Skeletal muscle satellite cell (primary cell): Measurements from ENCODE around the gene IL20RB. TPM values are rescaled to one million over a fixed set of nuclear protein-coding genes. Genes with fewer than 3 reads are reported as not detected.

Experiments used
- H3K27me3 ChIP-seq: 2 replicates; pipeline ENCODE4 v1.7.0; 2013; ENCODE audit warnings: low read length; ENCODE audit not compliant: control insufficient read depth, insufficient read depth
- H3K36me3 ChIP-seq: 2 replicates; pipeline ENCODE4 v1.7.0; 2013; ENCODE audit warnings: mild to moderate bottlenecking, control low read depth, low read length; ENCODE audit not compliant: insufficient read depth
- H3K4me1 ChIP-seq: 2 replicates; pipeline ENCODE4 v1.7.0; 2013; ENCODE audit warnings: low read length; ENCODE audit not compliant: control insufficient read depth, insufficient read depth
- H3K4me2 ChIP-seq: 2 replicates; pipeline ENCODE4 v1.7.0; 2013; ENCODE audit warnings: mild to moderate bottlenecking, low read length
- H3K4me3 ChIP-seq: 2 replicates; pipeline ENCODE4 v1.7.0; 2013; ENCODE audit warnings: low read length
- H3K9ac ChIP-seq: 2 replicates; pipeline ENCODE4 v1.7.0; 2013; ENCODE audit warnings: mild to moderate bottlenecking, low read depth, low read length, moderate library complexity
- H3K9me3 ChIP-seq: replicated peaks from 2 replicates; pipeline ENCODE4 v1.7.0; 2013; ENCODE audit warnings: mild to moderate bottlenecking, control low read depth, low read length
- total RNA-seq: library from RNA; depleted of rRNA; stranded (reverse); fragments of >200 nt; gene quantifications from 2 replicates; pipeline ENCODE4 v1.2.3, GENCODE V29; 2012; rRNA removed

IL20RB gene
- 3.5 and 3.8 TPM in 2 replicates for total RNA-seq

GRCh38 chr3:136957751-136958288 lies at the start of gene IL20RB:
Gene IL20RB, plus strand, starts transcription at chr3:136957983. Its CDS starts 131 bp downstream, at chr3:136958114.
- H3K4me3 ChIP-seq, result no peak within 1 kb of the TSS
- no peak within 1 kb of the TSS for H3K9ac ChIP-seq
- peaks cover 36% of the 10 kb centered on the region for H3K4me1 ChIP-seq
- H3K9me3 ChIP-seq, result no peaks in the 10 kb centered on the region
- no peaks in the 10 kb centered on the region for H3K36me3 ChIP-seq
- H3K4me2 ChIP-seq, result no peak within 1 kb of the TSS
- no peaks in the 10 kb centered on the region for H3K27me3 ChIP-seq

- H3K4me2 ChIP-seq, result no peak overlapping the region
- H3K9me3 ChIP-seq, result no peaks in the 10 kb centered on the region
- no peak overlapping the region for H3K4me3 ChIP-seq
- H3K27me3 ChIP-seq, result no peaks in the 10 kb centered on the region
- H3K36me3 ChIP-seq, result no peaks in the 10 kb centered on the region
- H3K4me1 ChIP-seq, result no peaks in the 10 kb centered on the region
- no peak overlapping the region for H3K9ac ChIP-seq
These were observed 49.5 kb upstream of the IL20RB start for GRCh38 chr3:136908297-136908696.

- Histone ChIP-seq H3K4me3 (no peak overlapping the region), H3K9ac (no peak overlapping the region), H3K27me3 (no peaks in the 10 kb centered on the region), H3K36me3 (no peaks in the 10 kb centered on the region), H3K4me1 (no peaks in the 10 kb centered on the region), H3K4me2 (no peak overlapping the region), H3K9me3 (no peaks in the 10 kb centered on the region)
These were observed 48.6 kb upstream of the IL20RB start for GRCh38 chr3:136909187-136909586.

- H3K27me3 ChIP-seq, result no peaks in the 10 kb centered on the region
- no peaks in the 10 kb centered on the region for H3K9me3 ChIP-seq
- no peaks in the 10 kb centered on the region for H3K4me1 ChIP-seq
These were observed 47.1 kb upstream of the IL20RB start for GRCh38 chr3:136910697-136911096.

GRCh38 chr3:136913168-136913567 lies 44.6 kb upstream of the IL20RB start:
- H3K4me1 ChIP-seq, result no peaks in the 10 kb centered on the region
- H3K4me2 ChIP-seq, result no peak overlapping the region
- no peaks in the 10 kb centered on the region for H3K36me3 ChIP-seq
- H3K9ac ChIP-seq, result no peak overlapping the region
- H3K4me3 ChIP-seq, result no peak overlapping the region
- H3K9me3 ChIP-seq, result no peaks in the 10 kb centered on the region
- H3K27me3 ChIP-seq, result no peaks in the 10 kb centered on the region

More at GRCh38 chr3:136910697-136911096, 47.1 kb upstream of the IL20RB start:
- no peak overlapping the region for H3K9ac ChIP-seq
- no peak overlapping the region for H3K4me2 ChIP-seq
- H3K4me3 ChIP-seq, result no peak overlapping the region
- no peaks in the 10 kb centered on the region for H3K36me3 ChIP-seq

- Histone ChIP-seq H3K9me3 (no peaks in the 10 kb centered on the region), H3K4me2 (no peak overlapping the region), H3K9ac (no peak overlapping the region), H3K4me1 (no peaks in the 10 kb centered on the region), H3K4me3 (no peak overlapping the region), H3K27me3 (no peaks in the 10 kb centered on the region), H3K36me3 (no peaks in the 10 kb centered on the region)
These were observed 43.0 kb upstream of the IL20RB start for GRCh38 chr3:136914739-136915138.

GRCh38 chr3:136916223-136916622 lies 41.6 kb upstream of the IL20RB start:
- H3K4me2 ChIP-seq, result no peak overlapping the region
- no peaks in the 10 kb centered on the region for H3K27me3 ChIP-seq
- no peaks in the 10 kb centered on the region for H3K4me1 ChIP-seq
- H3K9ac ChIP-seq, result no peak overlapping the region
- no peaks in the 10 kb centered on the region for H3K36me3 ChIP-seq
- H3K9me3 ChIP-seq, result no peaks in the 10 kb centered on the region
- no peak overlapping the region for H3K4me3 ChIP-seq

- Histone ChIP-seq H3K9me3 (no peaks in the 10 kb centered on the region), H3K36me3 (no peaks in the 10 kb centered on the region), H3K4me2 (no peak overlapping the region), H3K27me3 (no peaks in the 10 kb centered on the region), H3K4me1 (no peaks in the 10 kb centered on the region), H3K9ac (no peak overlapping the region), H3K4me3 (no peak overlapping the region)
These were observed 37.8 kb upstream of the IL20RB start for GRCh38 chr3:136919799-136920580.

- no peaks in the 10 kb centered on the region for H3K4me1 ChIP-seq
- H3K36me3 ChIP-seq, result no peaks in the 10 kb centered on the region
- no peak overlapping the region for H3K9ac ChIP-seq
- H3K9me3 ChIP-seq, result no peaks in the 10 kb centered on the region
- H3K4me3 ChIP-seq, result no peak overlapping the region
- no peak overlapping the region for H3K4me2 ChIP-seq
- H3K27me3 ChIP-seq, result no peaks in the 10 kb centered on the region
These were observed 36.7 kb upstream of the IL20RB start for GRCh38 chr3:136920904-136921611.

GRCh38 chr3:136925425-136926190 lies 32.2 kb upstream of the IL20RB start:
- H3K4me2 ChIP-seq, result no peak overlapping the region
- no peaks in the 10 kb centered on the region for H3K27me3 ChIP-seq
- no peak overlapping the region for H3K4me3 ChIP-seq
- no peak overlapping the region for H3K9ac ChIP-seq
- H3K9me3 ChIP-seq, result no peaks in the 10 kb centered on the region
- H3K36me3 ChIP-seq, result no peaks in the 10 kb centered on the region
- H3K4me1 ChIP-seq, result peaks cover 11% of the 10 kb centered on the region

GRCh38 chr3:136928240-136928639 lies 29.5 kb upstream of the IL20RB start:
- H3K4me2 ChIP-seq, result no peak overlapping the region
- H3K9ac ChIP-seq, result no peak overlapping the region
- no peaks in the 10 kb centered on the region for H3K36me3 ChIP-seq
- no peaks in the 10 kb centered on the region for H3K27me3 ChIP-seq
- H3K9me3 ChIP-seq, result no peaks in the 10 kb centered on the region
- peaks cover 11% of the 10 kb centered on the region for H3K4me1 ChIP-seq
- H3K4me3 ChIP-seq, result no peak overlapping the region
